ENCODE results near the gene NUP214.
"Not testable (repeated sequence)": the region's sequence is repeated elsewhere in the genome, so short reads cannot be mapped to it uniquely, and the experiment has no call there.

The NUP214 gene

GRCh38 chr9:131161585-131161984 is 36.2 kb downstream of the NUP214 start:
- DNase-seq = no peak

- DNase-seq = no peak
Observed at GRCh38 chr9:131162886-131163285, 37.5 kb downstream of the NUP214 start.

GRCh38 chr9:131165523-131165922 is 40.1 kb downstream of the NUP214 start:
- DNase-seq = no peak

GRCh38 chr9:131167146-131167692 is 41.8 kb downstream of the NUP214 start:
- DNase-seq = no peak

GRCh38 chr9:131167936-131168335 is 42.5 kb downstream of the NUP214 start:
- no peak for DNase-seq

GRCh38 chr9:131169563-131170240 is 44.3 kb downstream of the NUP214 start:
- no peak for DNase-seq

GRCh38 chr9:131173995-131174394 is 48.6 kb downstream of the NUP214 start:
- DNase-seq = no peak

GRCh38 chr9:131174681-131175239 is 49.4 kb downstream of the NUP214 start:
- DNase-seq = no peak

- no peak for DNase-seq
Observed at GRCh38 chr9:131177898-131178297, 52.5 kb downstream of the NUP214 start.

- DNase-seq = peak; percentile 71
Observed at GRCh38 chr9:131178382-131178781, 53.0 kb downstream of the NUP214 start.

GRCh38 chr9:131178926-131179325 is 53.5 kb downstream of the NUP214 start:
- DNase-seq = no peak

GRCh38 chr9:131179561-131180219 is 54.3 kb downstream of the NUP214 start:
- DNase-seq = no peak

- DNase-seq = no peak
Observed at GRCh38 chr9:131180454-131180853, 55.1 kb downstream of the NUP214 start.

- DNase-seq = no peak
Observed at GRCh38 chr9:131181091-131181681, 55.8 kb downstream of the NUP214 start.

GRCh38 chr9:131185924-131186323 is 60.5 kb downstream of the NUP214 start:
- no peak for DNase-seq

GRCh38 chr9:131186622-131187021 is 61.2 kb downstream of the NUP214 start:
- DNase-seq = no peak

GRCh38 chr9:131187957-131188356 is 62.6 kb downstream of the NUP214 start:
- DNase-seq = no peak

- no peak for DNase-seq
Observed at GRCh38 chr9:131188976-131189375, 63.6 kb downstream of the NUP214 start.

- no peak for DNase-seq
Observed at GRCh38 chr9:131190191-131190590, 64.8 kb downstream of the NUP214 start.

- not testable (repeated sequence) for DNase-seq
Observed at GRCh38 chr9:131191032-131191431, 65.6 kb downstream of the NUP214 start.

- no peak for DNase-seq
Observed at GRCh38 chr9:131191857-131192256, 66.5 kb downstream of the NUP214 start.

- DNase-seq = no peak
Observed at GRCh38 chr9:131193051-131193450, 67.7 kb downstream of the NUP214 start.

GRCh38 chr9:131194762-131195161 is 69.4 kb downstream of the NUP214 start:
- no peak for DNase-seq
